ENCODE measurements around the gene TRPV3.

DNA sequence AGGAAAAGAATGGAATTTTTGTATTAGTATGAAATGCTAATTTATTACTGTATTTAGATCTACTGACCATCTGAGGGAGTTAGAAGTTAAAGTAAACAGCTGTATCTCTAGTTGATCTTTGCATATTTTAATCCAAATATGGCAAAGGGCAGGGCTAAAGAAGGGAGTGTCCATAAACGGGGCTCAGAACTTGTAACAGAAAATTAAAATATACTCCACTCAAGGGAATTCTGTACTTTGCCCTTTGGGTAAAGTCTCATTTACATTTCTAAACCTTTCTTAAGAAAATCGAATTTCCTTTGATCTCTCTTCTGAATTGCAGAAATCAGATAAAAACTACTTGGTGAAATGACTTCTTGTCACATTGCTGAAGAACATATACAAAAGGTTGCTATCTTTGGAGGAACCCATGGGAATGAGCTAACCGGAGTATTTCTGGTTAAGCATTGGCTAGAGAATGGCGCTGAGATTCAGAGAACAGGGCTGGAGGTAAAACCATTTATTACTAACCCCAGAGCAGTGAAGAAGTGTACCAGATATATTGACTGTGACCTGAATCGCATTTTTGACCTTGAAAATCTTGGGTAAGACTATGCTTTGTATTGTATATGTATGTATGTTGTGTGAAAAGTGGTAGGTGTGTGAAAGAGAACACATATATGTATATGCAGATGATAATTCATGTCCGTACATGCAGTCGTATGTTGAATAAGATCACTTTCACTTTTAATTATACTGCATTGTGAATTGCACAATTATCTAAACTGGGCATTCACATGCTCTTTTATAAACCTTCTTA lies 81.6 kb downstream of the TRPV3 start, which contains the start of gene ASPA:
- no peak for TF ChIP-seq CTCF (CRISPR knock-in tag; IDR thresholded peaks at IDR 0.05)
- no peak for TF ChIP-seq KDM5A (IDR thresholded peaks at IDR 0.05; ENCODE audit: borderline replicate concordance, low read length)
- no peak for TF ChIP-seq ZNF34 (CRISPR knock-in tag; IDR thresholded peaks at IDR 0.05; ENCODE audit: borderline replicate concordance)
- TF ChIP-seq RBFOX2 (IDR thresholded peaks at IDR 0.05; ENCODE audit: low read depth, low read length), result no peak
- no peak for TF ChIP-seq YY1 (IDR thresholded peaks at IDR 0.05; ENCODE audit: insufficient read depth, insufficient replicate concordance, low read depth, low read length)
- TF ChIP-seq HOXA7 (CRISPR knock-in tag; IDR thresholded peaks at IDR 0.05), result no peak
- no peak for TF ChIP-seq ZNF687 (CRISPR knock-in tag; IDR thresholded peaks at IDR 0.05)
